ENCODE measurements around the gene SPART. TPM values are rescaled to one million over a fixed set of nuclear protein-coding genes. Genes with fewer than 3 reads are reported as not detected.

Gene SPART
- total RNA-seq, 2 donors from 2014 or later = 86.8 to 116 TPM

DNA sequence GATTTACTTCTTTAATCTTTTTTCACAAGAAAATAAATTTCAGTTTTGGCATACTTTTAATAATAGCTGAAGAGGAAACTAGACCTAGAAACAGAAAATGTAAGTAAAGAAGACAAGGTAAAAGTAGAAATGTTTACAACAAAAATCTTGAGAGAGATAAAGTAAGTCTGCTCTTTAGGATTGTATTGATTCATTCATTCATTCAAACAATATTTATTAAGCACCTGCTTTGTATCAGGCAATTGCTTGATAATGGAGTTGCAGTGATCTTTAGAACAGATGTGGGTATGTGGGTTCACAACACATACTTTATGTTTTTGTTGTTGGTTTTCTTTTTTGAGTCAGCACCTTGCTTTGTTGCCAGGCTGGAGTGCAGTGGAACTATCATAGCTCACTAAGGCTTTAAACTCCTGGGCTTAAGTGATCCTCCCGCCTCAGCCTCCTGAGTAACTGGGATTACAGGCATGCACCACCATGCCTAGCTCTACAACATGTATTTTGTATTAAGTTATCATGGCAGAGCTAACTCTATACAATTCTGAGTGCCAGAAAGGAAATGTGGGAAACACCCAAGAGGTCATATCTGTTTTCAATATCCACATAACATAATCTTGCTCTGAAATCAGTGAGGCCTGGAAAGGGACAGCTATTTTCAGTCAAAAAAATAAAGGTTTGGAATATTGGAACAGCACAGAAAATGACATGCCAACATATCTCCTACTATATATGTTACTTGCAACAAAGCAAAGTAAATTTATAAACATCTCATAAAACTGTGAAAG, 8.8 kb upstream of the SPART start:
- Histone ChIP-seq H3K4me3 (no peak overlapping the region), H3K9me3 (no peaks in the 10 kb centered on the region), H3K36me3 (no peaks in the 10 kb centered on the region), H3K27me3 (replicated peaks; ENCODE audit: insufficient read depth) (no peaks in the 10 kb centered on the region), H3K27ac (no peak overlapping the region), H3K4me1 (ENCODE audit: control insufficient read depth in 1 of 2, low read depth in 2 of 2) (peaks cover 18 to 27% of the 10 kb centered on the region in 2 donors)
- DNase-seq (ENCODE audit: low spot score) (no peak), ATAC-seq (ENCODE audit: insufficient number of reproducible peaks, low FRiP score, low read depth) (no peak)
- TF ChIP-seq, protein P1, sequence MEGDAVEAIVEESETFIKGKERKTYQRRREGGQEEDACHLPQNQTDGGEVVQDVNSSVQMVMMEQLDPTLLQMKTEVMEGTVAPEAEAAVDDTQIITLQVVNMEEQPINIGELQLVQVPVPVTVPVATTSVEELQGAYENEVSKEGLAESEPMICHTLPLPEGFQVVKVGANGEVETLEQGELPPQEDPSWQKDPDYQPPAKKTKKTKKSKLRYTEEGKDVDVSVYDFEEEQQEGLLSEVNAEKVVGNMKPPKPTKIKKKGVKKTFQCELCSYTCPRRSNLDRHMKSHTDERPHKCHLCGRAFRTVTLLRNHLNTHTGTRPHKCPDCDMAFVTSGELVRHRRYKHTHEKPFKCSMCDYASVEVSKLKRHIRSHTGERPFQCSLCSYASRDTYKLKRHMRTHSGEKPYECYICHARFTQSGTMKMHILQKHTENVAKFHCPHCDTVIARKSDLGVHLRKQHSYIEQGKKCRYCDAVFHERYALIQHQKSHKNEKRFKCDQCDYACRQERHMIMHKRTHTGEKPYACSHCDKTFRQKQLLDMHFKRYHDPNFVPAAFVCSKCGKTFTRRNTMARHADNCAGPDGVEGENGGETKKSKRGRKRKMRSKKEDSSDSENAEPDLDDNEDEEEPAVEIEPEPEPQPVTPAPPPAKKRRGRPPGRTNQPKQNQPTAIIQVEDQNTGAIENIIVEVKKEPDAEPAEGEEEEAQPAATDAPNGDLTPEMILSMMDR (IDR thresholded peaks at IDR 0.05) = no peak

DNA sequence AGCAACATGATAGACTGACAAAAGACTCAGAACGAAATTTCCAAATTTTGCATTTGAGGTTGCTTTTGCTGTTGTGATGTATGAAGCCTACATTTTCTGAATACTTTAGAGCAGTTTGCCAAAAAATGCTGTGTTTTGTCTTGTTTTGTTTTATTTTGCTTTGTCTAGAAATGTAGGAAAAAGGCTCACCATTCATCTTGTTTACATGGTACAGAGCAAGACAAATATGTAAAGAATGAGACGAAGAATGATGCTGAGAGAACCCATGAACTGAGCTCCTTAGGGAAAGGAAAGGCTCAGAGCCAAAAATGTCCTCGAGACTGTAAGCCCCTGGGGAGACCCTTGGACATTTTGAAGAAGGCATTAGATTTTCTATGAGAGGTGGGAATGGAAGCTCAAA, 6.8 kb upstream of the SPART start:
- TF ChIP-seq, protein P1 (IDR thresholded peaks at IDR 0.05) = no peak
- DNase-seq (ENCODE audit: low spot score) (no peak), ATAC-seq (ENCODE audit: insufficient number of reproducible peaks, low FRiP score, low read depth) (no peak)
- H3K27me3 ChIP-seq (replicated peaks; ENCODE audit: insufficient read depth) = no peaks in the 10 kb centered on the region
- no peaks in the 10 kb centered on the region for H3K9me3 ChIP-seq
- no peaks in the 10 kb centered on the region for H3K36me3 ChIP-seq
- peaks cover 12 to 13% of the 10 kb centered on the region in 2 donors for H3K4me1 ChIP-seq (ENCODE audit: control insufficient read depth in 1 of 2, low read depth in 2 of 2)
- H3K27ac ChIP-seq = no peak overlapping the region
- H3K4me3 ChIP-seq = no peak overlapping the region

DNA sequence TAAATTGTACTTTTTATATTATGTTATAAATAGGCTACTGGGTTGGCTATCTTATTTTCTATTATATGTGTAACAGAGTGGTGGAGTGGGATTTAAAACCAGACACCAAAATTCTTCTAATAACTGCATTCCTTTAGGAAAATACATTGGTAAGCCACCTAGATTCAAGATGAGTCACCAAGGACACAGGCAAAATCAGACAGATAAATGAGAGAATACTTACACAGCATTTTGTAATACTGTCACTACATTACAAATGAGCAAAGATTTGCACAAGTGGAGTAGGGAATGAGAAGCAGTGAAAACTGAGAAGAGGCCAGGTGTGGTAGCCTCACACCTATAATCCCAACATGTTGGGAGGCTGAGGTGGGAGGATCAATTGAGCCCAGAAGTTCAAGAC, 6.2 kb upstream of the SPART start:
- no peaks in the 10 kb centered on the region for H3K9me3 ChIP-seq
- H3K27ac ChIP-seq = no peak overlapping the region
- H3K27me3 ChIP-seq (replicated peaks; ENCODE audit: insufficient read depth) = no peaks in the 10 kb centered on the region
- peaks cover 6 to 8% of the 10 kb centered on the region in 2 donors for H3K4me1 ChIP-seq (ENCODE audit: control insufficient read depth in 1 of 2, low read depth in 2 of 2)
- H3K36me3 ChIP-seq = no peaks in the 10 kb centered on the region
- TF ChIP-seq, protein P1 (IDR thresholded peaks at IDR 0.05) = no peak
- H3K4me3 ChIP-seq = no peak overlapping the region
- DNase-seq (ENCODE audit: low spot score) (no peak), ATAC-seq (ENCODE audit: insufficient number of reproducible peaks, low FRiP score, low read depth) (no peak)

DNA sequence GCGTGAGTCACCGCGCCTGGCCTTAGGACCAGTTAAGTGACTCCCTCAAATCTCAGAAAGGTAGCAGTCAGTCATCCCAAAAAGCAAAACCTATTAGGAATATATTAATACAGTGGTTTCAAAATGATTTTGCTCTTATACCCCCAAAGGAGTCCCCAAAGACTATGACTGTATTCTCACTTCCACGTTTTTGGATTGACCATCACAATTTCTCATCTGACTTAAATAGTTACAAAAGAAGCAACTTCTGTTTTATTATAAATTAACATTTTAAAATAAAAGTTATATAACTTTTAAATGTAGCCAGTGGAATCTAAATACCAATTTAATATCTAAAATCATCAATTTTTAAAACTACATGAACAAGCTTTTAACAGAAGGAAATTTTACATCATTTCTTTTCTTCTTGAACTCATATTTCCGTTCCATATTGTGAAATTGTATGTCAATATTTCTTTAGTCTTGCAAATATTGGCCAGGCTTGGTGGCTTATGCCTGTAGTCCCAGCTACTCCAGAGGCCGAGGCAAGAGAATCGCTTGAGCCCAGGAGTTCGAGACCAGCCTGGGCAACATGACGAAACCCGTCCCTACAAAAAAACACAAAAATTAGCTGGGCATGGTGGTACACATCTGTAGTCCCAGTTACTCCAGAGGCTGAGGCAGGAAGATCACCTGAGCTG, 1.5 kb upstream of the SPART start:
- Histone ChIP-seq H3K27ac (peak overlapping the region in 1 of 2 donors; percentile 94), H3K9me3 (no peaks in the 10 kb centered on the region), H3K36me3 (no peaks in the 10 kb centered on the region), H3K27me3 (replicated peaks; ENCODE audit: insufficient read depth) (no peaks in the 10 kb centered on the region), H3K4me3 (no peak overlapping the region), H3K4me1 (ENCODE audit: control insufficient read depth in 1 of 2, low read depth in 2 of 2) (peaks cover 4 to 15% of the 10 kb centered on the region in 2 donors)
- no peak for ATAC-seq (ENCODE audit: insufficient number of reproducible peaks, low FRiP score, low read depth)
- TF ChIP-seq, protein P1 (IDR thresholded peaks at IDR 0.05) = no peak
- no peak for DNase-seq (ENCODE audit: low spot score)

DNA sequence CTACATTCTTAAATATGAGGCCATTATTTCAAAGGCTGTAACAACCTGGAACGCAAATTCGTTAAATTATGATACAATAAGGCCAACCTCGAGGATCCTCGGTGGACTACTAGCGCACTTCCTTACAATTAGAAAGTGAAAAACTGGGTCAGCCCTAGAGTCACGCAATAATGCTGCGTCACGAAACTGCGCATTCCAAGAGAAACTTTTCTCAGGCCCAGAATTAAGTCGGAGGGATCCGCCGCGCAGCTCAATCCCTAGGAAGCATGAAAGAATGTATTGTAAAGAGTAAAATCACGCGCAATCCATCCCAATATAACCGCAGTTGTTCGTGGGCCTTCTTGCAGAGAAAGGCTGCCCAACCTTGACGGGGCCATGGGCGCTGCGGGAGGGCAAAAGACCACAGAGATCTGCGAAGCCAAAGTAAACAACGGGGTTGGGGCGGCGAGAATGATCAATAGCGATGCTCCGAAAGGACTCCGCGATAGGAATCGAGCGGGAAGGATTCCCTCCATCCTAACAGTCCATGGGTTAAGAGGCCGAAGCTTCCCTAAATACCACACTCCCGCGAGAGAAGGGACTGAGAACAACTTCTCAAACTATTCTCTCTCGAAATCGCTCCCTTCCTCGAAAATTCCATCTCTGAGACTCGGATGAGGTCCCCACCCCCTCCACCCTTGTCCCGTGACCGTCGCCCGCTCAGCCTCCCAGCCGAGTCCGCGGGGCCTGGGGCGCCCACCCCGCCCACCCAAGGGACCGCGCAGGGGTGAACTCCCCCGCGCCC, 564 bp downstream of the SPART start:
- Histone ChIP-seq H3K27me3 (replicated peaks; ENCODE audit: insufficient read depth) (no peaks in the 10 kb centered on the region), H3K9me3 (no peaks in the 10 kb centered on the region), H3K4me1 (ENCODE audit: control insufficient read depth in 1 of 2, low read depth in 2 of 2) (peaks cover 12 to 28% of the 10 kb centered on the region in 2 donors), H3K4me3 (peak overlapping the region; percentile 78), H3K27ac (peak overlapping the region; percentile 94 to 98), H3K36me3 (no peaks in the 10 kb centered on the region)
- ATAC-seq (ENCODE audit: insufficient number of reproducible peaks, low FRiP score, low read depth) = peak; percentile 60
- TF ChIP-seq, protein P1 (IDR thresholded peaks at IDR 0.05) = no peak
- peak; percentile 40 for DNase-seq (ENCODE audit: low spot score)
